ENCODE results near the gene RAD51B. TPM values are rescaled to one million over a fixed set of nuclear protein-coding genes. Genes with fewer than 3 reads are reported as not detected.

RAD51B gene
- total and polyA plus RNA-seq, 2 of the 13 experiments (the other 11 are each of a cell fraction or from before 2014, with no cell fraction given) = 7.0 to 9.5 TPM

DNA sequence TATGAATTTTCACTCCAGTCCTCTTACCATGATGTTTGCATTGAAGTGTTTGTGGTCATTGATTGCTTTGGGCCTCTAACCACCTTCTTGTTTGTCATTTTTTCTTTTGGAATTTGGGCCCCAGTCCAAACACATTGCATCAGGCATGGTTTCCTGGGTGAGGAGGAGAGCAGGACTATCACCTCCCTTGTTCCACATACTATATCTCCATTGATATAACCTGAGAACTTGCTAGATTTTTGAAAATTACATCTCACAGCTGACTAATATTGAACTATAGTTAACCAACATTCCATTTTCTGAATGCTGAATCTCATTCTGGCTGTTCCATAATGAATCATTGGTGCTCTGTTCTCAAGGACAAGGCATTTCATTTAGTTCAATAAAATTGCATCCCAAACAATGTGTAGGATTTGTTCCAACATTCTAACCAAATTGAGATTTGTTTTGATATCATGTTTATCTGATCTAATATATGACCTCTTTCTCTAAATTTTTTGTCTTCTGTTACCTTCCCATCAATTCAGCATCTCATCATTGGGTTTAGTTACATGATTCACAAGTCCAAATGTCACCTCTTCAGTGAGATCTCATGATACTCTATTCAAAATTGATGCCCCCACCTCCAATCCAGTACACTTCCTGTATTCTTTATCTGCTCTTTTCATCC is 644.3 kb downstream of the RAD51B start (continued):
- TF ChIP-seq SMAD3 (CRISPR knock-in tag; IDR thresholded peaks at IDR 0.05) (0 out of 2 replicates have a peak, but pooled peaks have one; percentile 62), POGZ (CRISPR knock-in tag; IDR thresholded peaks at IDR 0.05) (0 out of 2 replicates have a peak, but pooled peaks have one; percentile 45), ZNF121 (CRISPR knock-in tag; IDR thresholded peaks at IDR 0.05) (no peak), ZNF24 (IDR thresholded peaks at IDR 0.05) (peak; percentile 42; the same call in 1 of the 2 replicates), ZNF326 (CRISPR knock-in tag; IDR thresholded peaks at IDR 0.05; ENCODE audit: borderline replicate concordance) (no peak), NFRKB (IDR thresholded peaks at IDR 0.05) (no peak), RARA (CRISPR knock-in tag; IDR thresholded peaks at IDR 0.05) (peak; percentile 79), SP2 (CRISPR knock-in tag; IDR thresholded peaks at IDR 0.05) (no peak), THAP11 (CRISPR knock-in tag; IDR thresholded peaks at IDR 0.05) (peak; percentile 43; the same call in 1 of the 2 replicates), FOXP1 (IDR thresholded peaks at IDR 0.05) (no peak), FOXP1 (CRISPR knock-in tag; IDR thresholded peaks at IDR 0.05) (peak; percentile 80), JUNB (CRISPR knock-in tag; IDR thresholded peaks at IDR 0.05; ENCODE audit: borderline replicate concordance) (no peak), TRIM24 (CRISPR knock-in tag; IDR thresholded peaks at IDR 0.05) (no peak), NFIC (IDR thresholded peaks at IDR 0.05; ENCODE audit: low read length) (peak; percentile 84), CBFB (CRISPR knock-in tag; IDR thresholded peaks at IDR 0.05) (peak; percentile 60; the same call in 1 of the 2 replicates), FOXJ3 (CRISPR knock-in tag; IDR thresholded peaks at IDR 0.05; ENCODE audit: borderline replicate concordance) (peak; percentile 45; the same call in 1 of the 2 replicates), CEBPG (CRISPR knock-in tag; IDR thresholded peaks at IDR 0.05) (peak; percentile 71), SALL1 (CRISPR knock-in tag; IDR thresholded peaks at IDR 0.05) (peak; percentile 34; the same call in 1 of the 2 replicates), ELF3 (CRISPR knock-in tag; IDR thresholded peaks at IDR 0.05) (0 out of 2 replicates have a peak, but pooled peaks have one; percentile 36), TBL1XR1 (IDR thresholded peaks at IDR 0.05; ENCODE audit: borderline replicate concordance, low read length, partially characterized antibody) (peak; percentile 16), SNRNP70 (IDR thresholded peaks at IDR 0.05; ENCODE audit: low read depth, low read length) (no peak), ISL2 (CRISPR knock-in tag; IDR thresholded peaks at IDR 0.05) (0 out of 2 replicates have a peak, but pooled peaks have one; percentile 30), GABPA (IDR thresholded peaks at IDR 0.05; ENCODE audit: low read depth, low read length) (no peak), GABPA (CRISPR knock-in tag; IDR thresholded peaks at IDR 0.05; ENCODE audit: low read depth) (0 out of 2 replicates have a peak, but pooled peaks have one; percentile 26), GABPB1 (CRISPR knock-in tag; IDR thresholded peaks at IDR 0.05) (peak; percentile 16; the same call in 1 of the 2 replicates)
- TF ChIP-seq, protein P1, sequence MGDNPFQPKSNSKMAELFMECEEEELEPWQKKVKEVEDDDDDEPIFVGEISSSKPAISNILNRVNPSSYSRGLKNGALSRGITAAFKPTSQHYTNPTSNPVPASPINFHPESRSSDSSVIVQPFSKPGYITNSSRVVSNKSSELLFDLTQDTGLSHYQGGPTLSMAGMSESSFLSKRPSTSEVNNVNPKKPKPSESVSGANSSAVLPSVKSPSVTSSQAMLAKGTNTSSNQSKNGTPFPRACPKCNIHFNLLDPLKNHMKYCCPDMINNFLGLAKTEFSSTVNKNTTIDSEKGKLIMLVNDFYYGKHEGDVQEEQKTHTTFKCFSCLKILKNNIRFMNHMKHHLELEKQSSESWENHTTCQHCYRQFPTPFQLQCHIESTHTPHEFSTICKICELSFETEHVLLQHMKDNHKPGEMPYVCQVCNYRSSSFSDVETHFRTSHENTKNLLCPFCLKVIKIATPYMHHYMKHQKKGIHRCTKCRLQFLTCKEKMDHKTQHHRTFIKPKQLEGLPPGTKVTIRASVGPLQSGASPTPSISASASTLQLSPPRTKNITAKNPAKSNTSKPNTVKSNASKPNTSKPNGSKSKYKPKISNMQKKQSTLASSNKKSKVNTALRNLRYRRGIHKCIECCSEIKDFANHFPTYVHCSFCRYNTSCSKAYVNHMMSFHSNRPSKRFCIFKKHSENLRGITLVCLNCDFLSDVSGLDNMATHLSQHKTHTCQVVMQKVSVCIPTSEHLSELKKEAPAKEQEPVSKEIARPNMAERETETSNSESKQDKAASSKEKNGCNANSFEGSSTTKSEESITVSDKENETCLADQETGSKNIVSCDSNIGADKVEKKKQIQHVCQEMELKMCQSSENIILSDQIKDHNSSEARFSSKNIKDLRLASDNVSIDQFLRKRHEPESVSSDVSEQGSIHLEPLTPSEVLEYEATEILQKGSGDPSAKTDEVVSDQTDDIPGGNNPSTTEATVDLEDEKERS (CRISPR knock-in tag; IDR thresholded peaks at IDR 0.05) = peak; percentile 75; the same call in 1 of the 2 replicates
- TF ChIP-seq, protein P2, sequence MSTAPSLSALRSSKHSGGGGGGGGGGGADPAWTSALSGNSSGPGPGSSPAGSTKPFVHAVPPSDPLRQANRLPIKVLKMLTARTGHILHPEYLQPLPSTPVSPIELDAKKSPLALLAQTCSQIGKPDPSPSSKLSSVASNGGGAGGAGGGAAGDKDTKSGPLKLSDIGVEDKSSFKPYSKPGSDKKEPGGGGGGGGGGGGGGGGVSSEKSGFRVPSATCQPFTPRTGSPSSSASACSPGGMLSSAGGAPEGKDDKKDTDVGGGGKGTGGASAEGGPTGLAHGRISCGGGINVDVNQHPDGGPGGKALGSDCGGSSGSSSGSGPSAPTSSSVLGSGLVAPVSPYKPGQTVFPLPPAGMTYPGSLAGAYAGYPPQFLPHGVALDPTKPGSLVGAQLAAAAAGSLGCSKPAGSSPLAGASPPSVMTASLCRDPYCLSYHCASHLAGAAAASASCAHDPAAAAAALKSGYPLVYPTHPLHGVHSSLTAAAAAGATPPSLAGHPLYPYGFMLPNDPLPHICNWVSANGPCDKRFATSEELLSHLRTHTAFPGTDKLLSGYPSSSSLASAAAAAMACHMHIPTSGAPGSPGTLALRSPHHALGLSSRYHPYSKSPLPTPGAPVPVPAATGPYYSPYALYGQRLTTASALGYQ (CRISPR knock-in tag; IDR thresholded peaks at IDR 0.05) = peak; percentile 31; the same call in 1 of the 2 replicates
- TF ChIP-seq, protein P3, sequence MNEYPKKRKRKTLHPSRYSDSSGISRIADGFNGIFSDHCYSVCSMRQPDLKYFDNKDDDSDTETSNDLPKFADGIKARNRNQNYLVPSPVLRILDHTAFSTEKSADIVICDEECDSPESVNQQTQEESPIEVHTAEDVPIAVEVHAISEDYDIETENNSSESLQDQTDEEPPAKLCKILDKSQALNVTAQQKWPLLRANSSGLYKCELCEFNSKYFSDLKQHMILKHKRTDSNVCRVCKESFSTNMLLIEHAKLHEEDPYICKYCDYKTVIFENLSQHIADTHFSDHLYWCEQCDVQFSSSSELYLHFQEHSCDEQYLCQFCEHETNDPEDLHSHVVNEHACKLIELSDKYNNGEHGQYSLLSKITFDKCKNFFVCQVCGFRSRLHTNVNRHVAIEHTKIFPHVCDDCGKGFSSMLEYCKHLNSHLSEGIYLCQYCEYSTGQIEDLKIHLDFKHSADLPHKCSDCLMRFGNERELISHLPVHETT (CRISPR knock-in tag; conservative IDR thresholded peaks at IDR 0.05) = no peak

All from HepG2 (cell line).